ENCODE measurements around the gene SORCS2. TPM values are rescaled to one million over a fixed set of nuclear protein-coding genes. Genes with fewer than 3 reads are reported as not detected.
A peak's percentile ranks its signal among the peaks of the same experiment; 100 is the strongest.

The SORCS2 gene
- total RNA-seq, 2 donors from 2014 or later = 1.0 to 4.4 TPM

GRCh38 chr4:7777017-7777710 is 584.8 kb downstream of the SORCS2 start:
- Histone ChIP-seq H3K9me3 (no peaks in the 10 kb centered on the region), H3K36me3 (peaks cover 0 to 7% of the 10 kb centered on the region in 2 donors), H3K4me1 (replicated peaks) (no peaks in the 10 kb centered on the region), H3K27ac (no peak overlapping the region), H3K4me3 (no peak overlapping the region), H3K27me3 (replicated peaks; ENCODE audit: insufficient read depth) (no peaks in the 10 kb centered on the region)
- intact Hi-C loops (cut with DNase I) = no loop called here
- DNase-seq (ENCODE audit: low spot score) = no peak
- WGBS = 80% methylated on average over 17 of the region's 17 CpGs
- TF ChIP-seq POLR2A (IDR thresholded peaks at IDR 0.05) (no peak), POLR2AphosphoS5 (IDR thresholded peaks at IDR 0.05) (peak; percentile 52)
- TF ChIP-seq, protein P1, sequence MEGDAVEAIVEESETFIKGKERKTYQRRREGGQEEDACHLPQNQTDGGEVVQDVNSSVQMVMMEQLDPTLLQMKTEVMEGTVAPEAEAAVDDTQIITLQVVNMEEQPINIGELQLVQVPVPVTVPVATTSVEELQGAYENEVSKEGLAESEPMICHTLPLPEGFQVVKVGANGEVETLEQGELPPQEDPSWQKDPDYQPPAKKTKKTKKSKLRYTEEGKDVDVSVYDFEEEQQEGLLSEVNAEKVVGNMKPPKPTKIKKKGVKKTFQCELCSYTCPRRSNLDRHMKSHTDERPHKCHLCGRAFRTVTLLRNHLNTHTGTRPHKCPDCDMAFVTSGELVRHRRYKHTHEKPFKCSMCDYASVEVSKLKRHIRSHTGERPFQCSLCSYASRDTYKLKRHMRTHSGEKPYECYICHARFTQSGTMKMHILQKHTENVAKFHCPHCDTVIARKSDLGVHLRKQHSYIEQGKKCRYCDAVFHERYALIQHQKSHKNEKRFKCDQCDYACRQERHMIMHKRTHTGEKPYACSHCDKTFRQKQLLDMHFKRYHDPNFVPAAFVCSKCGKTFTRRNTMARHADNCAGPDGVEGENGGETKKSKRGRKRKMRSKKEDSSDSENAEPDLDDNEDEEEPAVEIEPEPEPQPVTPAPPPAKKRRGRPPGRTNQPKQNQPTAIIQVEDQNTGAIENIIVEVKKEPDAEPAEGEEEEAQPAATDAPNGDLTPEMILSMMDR (IDR thresholded peaks at IDR 0.05) = no peak

DNA sequence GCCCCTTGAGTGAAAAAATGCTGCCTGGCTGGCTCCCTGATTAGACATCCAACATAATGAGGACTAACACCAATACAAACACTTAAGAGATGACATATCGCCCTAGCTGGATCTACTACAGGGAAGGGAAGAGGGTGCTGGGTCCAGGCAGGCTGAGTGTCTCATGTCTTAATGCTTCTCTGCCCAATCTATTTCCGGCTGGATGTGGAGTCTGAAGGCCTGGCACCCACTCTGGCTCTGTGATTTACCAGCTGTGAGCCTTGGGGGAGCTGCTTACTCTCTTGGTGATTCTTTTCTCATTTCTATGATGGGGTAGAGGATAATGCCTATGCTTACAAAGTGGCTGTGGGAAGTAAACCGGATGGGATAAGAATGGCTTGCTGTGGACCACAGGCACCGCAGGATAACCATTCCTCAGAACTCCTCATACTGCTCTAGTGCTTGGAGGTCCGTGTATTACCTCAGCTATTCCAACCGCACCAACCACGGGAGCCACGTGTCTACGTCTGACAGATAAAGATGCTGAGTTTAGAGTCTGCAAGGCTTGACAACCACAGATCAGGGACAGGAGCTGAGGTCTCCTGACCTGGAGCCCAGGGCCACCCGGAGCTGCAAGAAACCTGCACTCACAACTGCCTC is 585.7 kb downstream of the SORCS2 start:
- TF ChIP-seq POLR2A (IDR thresholded peaks at IDR 0.05) (no peak), POLR2AphosphoS5 (IDR thresholded peaks at IDR 0.05) (no peak)
- TF ChIP-seq, protein P1 (IDR thresholded peaks at IDR 0.05) = no peak
- Histone ChIP-seq H3K4me1 (replicated peaks) (no peaks in the 10 kb centered on the region), H3K36me3 (no peaks in the 10 kb centered on the region), H3K27ac (no peak overlapping the region), H3K4me3 (no peak overlapping the region), H3K27me3 (replicated peaks; ENCODE audit: insufficient read depth) (no peaks in the 10 kb centered on the region), H3K9me3 (no peaks in the 10 kb centered on the region)
- intact Hi-C loops (cut with DNase I) = no loop called here
- WGBS = 86% methylated on average over 9 of the region's 10 CpGs
- DNase-seq (ENCODE audit: low spot score) = no peak

DNA sequence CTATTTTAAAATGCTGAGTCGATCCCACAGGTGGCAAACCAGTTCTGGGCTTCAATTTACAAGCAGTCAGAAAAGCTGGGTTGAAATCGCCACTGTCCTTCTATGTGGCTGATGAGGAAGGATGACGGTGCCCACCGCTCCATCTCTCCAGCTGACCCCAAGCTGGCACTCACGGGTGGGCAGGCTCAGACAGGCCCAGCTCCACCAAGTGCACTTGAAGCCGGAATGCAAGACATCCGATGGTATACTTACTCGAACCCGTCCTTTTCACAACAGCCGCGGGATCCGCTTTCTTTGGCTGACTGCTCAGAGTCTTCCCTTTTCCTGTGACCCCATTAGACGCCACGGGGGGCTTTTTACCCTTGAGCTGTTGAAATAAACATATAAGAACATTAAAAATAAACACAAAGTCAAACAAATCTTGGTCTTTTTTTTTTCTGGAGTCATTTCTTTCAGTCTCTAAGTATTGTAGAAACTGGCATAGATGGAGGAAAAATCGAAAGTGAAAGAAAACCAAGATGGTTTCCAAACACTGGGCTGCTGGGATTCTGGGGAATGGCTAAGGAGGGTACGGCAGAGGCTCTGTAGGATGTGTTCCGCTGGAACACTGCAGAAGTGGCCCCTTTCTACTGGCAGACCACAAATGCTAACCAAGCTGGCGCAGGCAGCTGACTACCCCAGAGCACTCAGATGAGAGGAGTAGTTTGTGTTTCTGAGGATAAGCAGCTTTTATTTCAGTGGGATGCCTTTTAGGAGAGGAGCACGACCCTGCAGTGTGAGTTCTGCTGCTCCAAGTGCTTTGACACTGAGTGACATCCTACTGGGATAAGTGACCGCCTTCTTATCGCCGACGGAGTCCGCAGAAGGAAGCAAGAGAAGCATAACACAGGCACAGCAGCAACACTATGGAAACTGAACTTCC is 586.4 kb downstream of the SORCS2 start:
- no peaks in the 10 kb centered on the region for H3K27me3 ChIP-seq (replicated peaks; ENCODE audit: insufficient read depth)
- peak overlapping the region; percentile 43 to 47 for H3K27ac ChIP-seq
- TF ChIP-seq POLR2A (IDR thresholded peaks at IDR 0.05) (no peak), POLR2AphosphoS5 (IDR thresholded peaks at IDR 0.05) (no peak)
- TF ChIP-seq, protein P1 (IDR thresholded peaks at IDR 0.05) = no peak
- no peaks in the 10 kb centered on the region for H3K9me3 ChIP-seq
- DNase-seq (ENCODE audit: low spot score) = no peak
- H3K4me3 ChIP-seq = no peak overlapping the region
- H3K36me3 ChIP-seq = no peaks in the 10 kb centered on the region
- H3K4me1 ChIP-seq (replicated peaks) = no peaks in the 10 kb centered on the region
- 68% methylated on average over 24 of the region's 24 CpGs for whole genome bisulfite sequencing
- intact Hi-C loops (cut with DNase I) = no loop called here

GRCh38 chr4:7779432-7779768 is 587.1 kb downstream of the SORCS2 start:
- no peaks in the 10 kb centered on the region for H3K36me3 ChIP-seq
- 78% methylated on average over 5 of the region's 5 CpGs for WGBS
- DNase-seq (ENCODE audit: low spot score) = no peak
- H3K4me1 ChIP-seq (replicated peaks) = no peaks in the 10 kb centered on the region
- no peaks in the 10 kb centered on the region for H3K27me3 ChIP-seq (replicated peaks; ENCODE audit: insufficient read depth)
- H3K9me3 ChIP-seq = no peaks in the 10 kb centered on the region
- TF ChIP-seq POLR2AphosphoS5 (IDR thresholded peaks at IDR 0.05) (no peak), POLR2A (IDR thresholded peaks at IDR 0.05) (no peak)
- TF ChIP-seq, protein P1 (IDR thresholded peaks at IDR 0.05) = no peak
- intact Hi-C loops (cut with DNase I) = no loop called here
- no peak overlapping the region for H3K4me3 ChIP-seq
- H3K27ac ChIP-seq = peak overlapping the region; percentile 43 to 47

All from prostate gland (tissue), 2 donors.